Adipocyte (in vitro differentiated cells): Measurements from ENCODE around the gene FGFR4.

Experiments used
- DNase-seq: peaks from one replicate; pipeline ENCODE4 v3.0.0-alpha.2; 2015; ENCODE audit warnings: low read depth
- H3K27me3 ChIP-seq: replicated peaks from 2 replicates; pipeline ENCODE4 v1.7.0; 2013; ENCODE audit warnings: mild to moderate bottlenecking, low read length, moderate library complexity; ENCODE audit not compliant: control insufficient read depth, insufficient read depth
- H3K36me3 ChIP-seq: 2 replicates; pipeline ENCODE4 v1.7.0; 2013; ENCODE audit warnings: low read length, mild to moderate bottlenecking, moderate library complexity; ENCODE audit not compliant: control insufficient read depth, insufficient read depth, severe bottlenecking
- H3K4me1 ChIP-seq: 2 replicates; pipeline ENCODE4 v1.7.0; 2013; ENCODE audit warnings: mild to moderate bottlenecking, low read length, moderate library complexity; ENCODE audit not compliant: control insufficient read depth, insufficient read depth
- H3K4me3 ChIP-seq: 2 replicates; pipeline ENCODE4 v1.7.0; 2013; ENCODE audit warnings: mild to moderate bottlenecking, low read length, moderate library complexity
- H3K9ac ChIP-seq: 2 replicates; pipeline ENCODE4 v1.7.0; 2013; ENCODE audit warnings: mild to moderate bottlenecking, low read length, moderate library complexity
- H3K9me3 ChIP-seq: 2 replicates; pipeline ENCODE4 v1.7.0; 2013; ENCODE audit warnings: mild to moderate bottlenecking, low read length, moderate library complexity; ENCODE audit not compliant: control insufficient read depth

The FGFR4 gene

GRCh38 chr5:177085985-177086653, 596 bp upstream of the FGFR4 start:
- no peak for DNase-seq
- peaks cover 25% of the 10 kb centered on the region for H3K27me3 ChIP-seq
- no peak overlapping the region for H3K4me3 ChIP-seq
- H3K4me1 ChIP-seq = peaks cover 6% of the 10 kb centered on the region
- no peak overlapping the region for H3K9ac ChIP-seq
- no peaks in the 10 kb centered on the region for H3K36me3 ChIP-seq
- H3K9me3 ChIP-seq = no peaks in the 10 kb centered on the region

DNA sequence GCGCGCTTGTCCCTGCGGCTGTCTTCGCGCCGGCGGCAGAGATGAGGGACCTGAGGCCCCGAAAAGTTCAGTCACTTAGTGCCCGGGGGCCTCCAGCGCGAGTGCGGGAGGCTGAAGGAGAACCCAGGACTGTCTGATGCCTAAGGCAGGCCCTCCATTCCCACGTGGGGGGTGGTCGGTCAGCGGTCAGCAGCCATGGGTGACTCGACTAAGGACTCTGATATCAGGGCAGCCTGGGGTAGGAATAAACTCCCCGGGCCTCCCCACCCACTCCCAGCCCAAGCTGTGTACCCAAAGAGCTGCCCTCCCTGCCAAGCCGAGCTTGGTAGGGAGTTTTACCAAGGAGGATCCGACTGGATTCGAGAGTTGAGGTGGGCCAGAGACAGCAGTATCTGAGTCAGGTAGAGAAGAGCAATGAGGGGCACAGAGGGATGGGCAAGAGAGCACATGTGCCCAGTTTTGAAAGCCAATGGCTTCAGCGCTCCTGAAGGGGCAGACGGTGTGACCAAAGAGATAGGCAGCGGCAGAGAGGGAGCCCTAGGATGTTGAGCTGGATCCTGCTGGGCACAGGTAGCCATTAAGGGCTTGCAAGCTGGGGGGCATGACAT, 787 bp downstream of the FGFR4 start:
- Histone ChIP-seq H3K9me3 (no peaks in the 10 kb centered on the region), H3K27me3 (peaks cover 34% of the 10 kb centered on the region), H3K36me3 (no peaks in the 10 kb centered on the region), H3K9ac (no peak overlapping the region), H3K4me1 (peaks cover 6% of the 10 kb centered on the region), H3K4me3 (no peak overlapping the region)
- no peak for DNase-seq

DNA sequence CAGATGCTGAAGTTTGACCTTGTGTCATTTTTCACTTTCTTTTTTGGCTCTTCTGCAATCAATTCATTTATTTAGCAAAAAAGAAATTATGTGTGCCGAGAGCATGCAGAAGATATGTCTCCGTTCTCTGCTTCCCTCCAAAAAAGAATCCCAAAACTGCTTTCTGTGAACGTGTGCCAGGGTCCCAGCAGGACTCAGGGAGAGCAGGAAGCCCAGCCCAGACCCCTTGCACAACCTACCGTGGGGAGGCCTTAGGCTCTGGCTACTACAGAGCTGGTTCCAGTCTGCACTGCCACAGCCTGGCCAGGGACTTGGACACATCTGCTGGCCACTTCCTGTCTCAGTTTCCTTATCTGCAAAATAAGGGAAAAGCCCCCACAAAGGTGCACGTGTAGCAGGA, 2.4 kb downstream of the FGFR4 start:
- H3K36me3 ChIP-seq = no peaks in the 10 kb centered on the region
- H3K9ac ChIP-seq = no peak overlapping the region
- peaks cover 7% of the 10 kb centered on the region for H3K4me1 ChIP-seq
- H3K27me3 ChIP-seq = peaks cover 29% of the 10 kb centered on the region
- DNase-seq = no peak
- H3K9me3 ChIP-seq = no peaks in the 10 kb centered on the region
- no peak overlapping the region for H3K4me3 ChIP-seq

DNA sequence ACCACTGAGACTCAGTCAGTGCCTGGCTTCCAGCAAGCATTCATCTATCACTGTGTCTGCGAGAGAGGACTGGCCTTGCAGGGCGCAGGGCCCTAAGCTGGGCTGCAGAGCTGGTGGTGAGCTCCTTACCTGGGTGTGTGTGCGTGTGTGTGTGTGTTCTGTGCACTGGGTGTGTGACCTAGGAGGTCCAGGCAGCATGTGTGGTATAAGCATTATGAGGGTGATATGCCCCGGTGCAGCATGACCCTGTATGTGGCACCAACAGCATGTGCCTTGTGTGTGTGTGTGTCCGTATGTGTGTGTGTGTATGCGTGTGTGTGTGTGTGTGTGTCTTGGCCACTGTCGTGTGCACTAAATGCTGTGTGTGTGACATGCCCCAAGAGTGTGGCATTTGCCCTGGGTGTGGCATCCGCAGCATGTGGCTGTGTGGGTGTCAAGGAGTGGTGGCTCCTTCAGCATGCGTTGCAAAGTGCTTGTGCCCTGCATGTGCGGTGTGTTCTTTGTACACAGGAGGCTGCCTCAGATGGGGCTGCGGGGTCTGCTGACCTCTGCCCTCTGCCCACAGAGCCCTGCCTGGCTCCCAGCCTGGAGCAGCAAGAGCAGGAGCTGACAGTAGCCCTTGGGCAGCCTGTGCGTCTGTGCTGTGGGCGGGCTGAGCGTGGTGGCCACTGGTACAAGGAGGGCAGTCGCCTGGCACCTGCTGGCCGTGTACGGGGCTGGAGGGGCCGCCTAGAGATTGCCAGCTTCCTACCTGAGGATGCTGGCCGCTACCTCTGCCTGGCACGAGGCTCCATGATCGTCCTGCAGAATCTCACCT, 3.3 kb downstream of the FGFR4 start:
- H3K36me3 ChIP-seq = no peaks in the 10 kb centered on the region
- H3K4me1 ChIP-seq = peaks cover 16% of the 10 kb centered on the region
- peaks cover 27% of the 10 kb centered on the region for H3K27me3 ChIP-seq
- no peak for DNase-seq
- H3K9ac ChIP-seq = no peak overlapping the region
- no peak overlapping the region for H3K4me3 ChIP-seq
- no peaks in the 10 kb centered on the region for H3K9me3 ChIP-seq

GRCh38 chr5:177090813-177091212, 4.1 kb downstream of the FGFR4 start:
- DNase-seq = no peak
- peaks cover 31% of the 10 kb centered on the region for H3K27me3 ChIP-seq

GRCh38 chr5:177091232-177091631, 4.5 kb downstream of the FGFR4 start:
- Histone ChIP-seq H3K9ac (no peak overlapping the region), H3K36me3 (no peaks in the 10 kb centered on the region), H3K4me3 (no peak overlapping the region), H3K27me3 (peaks cover 33% of the 10 kb centered on the region), H3K9me3 (no peaks in the 10 kb centered on the region), H3K4me1 (peaks cover 17% of the 10 kb centered on the region)
- no peak for DNase-seq

More at GRCh38 chr5:177090813-177091212, 4.1 kb downstream of the FGFR4 start:
- H3K4me3 ChIP-seq = no peak overlapping the region
- no peak overlapping the region for H3K9ac ChIP-seq
- no peaks in the 10 kb centered on the region for H3K36me3 ChIP-seq
- peaks cover 17% of the 10 kb centered on the region for H3K4me1 ChIP-seq
- H3K9me3 ChIP-seq = no peaks in the 10 kb centered on the region

DNA sequence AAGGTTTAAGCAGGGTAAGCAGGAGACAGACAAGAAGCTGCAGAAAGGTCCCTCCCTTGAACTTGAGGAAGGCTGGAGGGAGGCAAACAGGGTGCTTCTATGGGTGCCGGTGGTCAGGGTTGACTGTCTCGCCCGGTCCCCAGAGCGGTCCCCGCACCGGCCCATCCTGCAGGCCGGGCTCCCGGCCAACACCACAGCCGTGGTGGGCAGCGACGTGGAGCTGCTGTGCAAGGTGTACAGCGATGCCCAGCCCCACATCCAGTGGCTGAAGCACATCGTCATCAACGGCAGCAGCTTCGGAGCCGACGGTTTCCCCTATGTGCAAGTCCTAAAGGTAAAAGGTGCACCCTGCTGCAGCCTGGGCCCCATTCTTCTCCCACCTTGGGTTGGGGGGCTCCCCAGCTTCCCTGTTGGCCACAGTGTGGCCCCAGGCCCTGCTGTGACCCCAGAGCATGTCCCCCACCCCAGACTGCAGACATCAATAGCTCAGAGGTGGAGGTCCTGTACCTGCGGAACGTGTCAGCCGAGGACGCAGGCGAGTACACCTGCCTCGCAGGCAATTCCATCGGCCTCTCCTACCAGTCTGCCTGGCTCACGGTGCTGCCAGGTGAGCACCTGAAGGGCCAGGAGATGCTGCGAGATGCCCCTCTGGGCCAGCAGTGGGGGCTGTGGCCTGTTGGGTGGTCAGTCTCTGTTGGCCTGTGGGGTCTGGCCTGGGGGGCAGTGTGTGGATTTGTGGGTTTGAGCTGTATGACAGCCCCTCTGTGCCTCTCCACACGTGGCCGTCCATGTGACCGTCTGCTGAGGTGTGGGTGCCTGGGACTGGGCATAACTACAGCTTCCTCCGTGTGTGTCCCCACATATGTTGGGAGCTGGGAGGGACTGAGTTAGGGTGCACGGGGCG, 5.7 kb downstream of the FGFR4 start:
- Histone ChIP-seq H3K36me3 (no peaks in the 10 kb centered on the region), H3K9me3 (no peaks in the 10 kb centered on the region), H3K27me3 (peaks cover 34% of the 10 kb centered on the region), H3K4me1 (peaks cover 17% of the 10 kb centered on the region), H3K9ac (no peak overlapping the region), H3K4me3 (no peak overlapping the region)
- no peak for DNase-seq

GRCh38 chr5:177093082-177093712, 6.5 kb downstream of the FGFR4 start:
- no peak for DNase-seq
- Histone ChIP-seq H3K9ac (no peak overlapping the region), H3K4me1 (peaks cover 17% of the 10 kb centered on the region), H3K36me3 (no peaks in the 10 kb centered on the region), H3K4me3 (no peak overlapping the region), H3K9me3 (no peaks in the 10 kb centered on the region), H3K27me3 (peaks cover 39% of the 10 kb centered on the region)

GRCh38 chr5:177093803-177094202, 7.1 kb downstream of the FGFR4 start:
- Histone ChIP-seq H3K4me3 (no peak overlapping the region), H3K9me3 (no peaks in the 10 kb centered on the region), H3K27me3 (peaks cover 37% of the 10 kb centered on the region), H3K36me3 (no peaks in the 10 kb centered on the region), H3K9ac (no peak overlapping the region), H3K4me1 (peaks cover 17% of the 10 kb centered on the region)
- no peak for DNase-seq

- H3K27me3 ChIP-seq = peaks cover 37% of the 10 kb centered on the region
- no peaks in the 10 kb centered on the region for H3K9me3 ChIP-seq
- H3K9ac ChIP-seq = no peak overlapping the region
- DNase-seq = peak; percentile 59
- peaks cover 11% of the 10 kb centered on the region for H3K4me1 ChIP-seq
- H3K36me3 ChIP-seq = no peaks in the 10 kb centered on the region
- H3K4me3 ChIP-seq = no peak overlapping the region
Observed at GRCh38 chr5:177094224-177095087, 7.7 kb downstream of the FGFR4 start.
